Esophagus squamous epithelium (tissue), 5 donors: Measurements from ENCODE around the gene EPN3. TPM values are rescaled to one million over a fixed set of nuclear protein-coding genes. Genes with fewer than 3 reads are reported as not detected.

Experiments used
- DNase-seq: peaks from one replicate; lab custom pipeline; 2025; lab: John Stamatoyannopoulos, UW
- H3K27ac ChIP-seq, 4 donors: fragments of 200-600 bp; sonication (generic); one replicate each; pipeline ENCODE4 v1.5.1; 2016 to 2019; ENCODE audit warnings: mild to moderate bottlenecking in 1 of 4
- H3K27me3 ChIP-seq, 4 donors: fragments of 200-600 bp; sonication (generic); 1 replicate in 3 of 4; 2 replicates in 1 of 4; pipeline versions ENCODE4 v1.5.1 to v1.6.0; 2017 to 2021; ENCODE audit warnings: antibody characterized with exemption in 1 of 4
- H3K36me3 ChIP-seq, 3 donors: fragments of 200-600 bp; sonication (generic); one replicate each; pipeline ENCODE4 v1.5.1; 2016 to 2019
- H3K4me1 ChIP-seq, 3 donors: fragments of 200-600 bp; sonication (generic); one replicate each; pipeline ENCODE4 v1.5.1; 2017 to 2019
- H3K4me3 ChIP-seq, 4 donors: fragments of 200-600 bp; sonication (generic); 1 replicate in 3 of 4; 2 replicates in 1 of 4; pipeline ENCODE4 v1.5.1; 2016 to 2019; ENCODE audit warnings: mild to moderate bottlenecking in 2 of 4, moderate library complexity in 1 of 4
- H3K9me3 ChIP-seq, 3 donors: fragments of 200-600 bp; sonication (generic); one replicate each; pipeline ENCODE4 v1.5.1; 2016 to 2019
- POLR2A ChIP-seq, 4 donors: fragments of 450-650 bp; IDR thresholded peaks; one replicate each; pipeline ENCODE4 v1.6.1; 2017; ENCODE audit warnings: antibody characterized with exemption in 4 of 4, mild to moderate bottlenecking in 4 of 4, moderate library complexity in 3 of 4
- WGBS, 2 donors: methylation state at CpG; one replicate each; pipeline ENCODE4 v1.1.5; 2018; 5-methylcytosine and 5-hydroxymethylcytosine counted together
- intact Hi-C: fragments of 100-400 bp; cut with DNase I; formaldehyde crosslinking; loops from one replicate; pipeline ENCODE4 v1.15.0; 2022
- total RNA-seq, 4 donors: library from RNA; depleted of rRNA; stranded (reverse); fragments of >200 nt; gene quantifications; one replicate each; pipeline ENCODE4 v1.1.0, GENCODE V29; 2016
- TF ChIP-seq, protein P1 (sequence below), 6 experiments: fragments of 450-650 bp in 4 of 6; fragments of 200-600 bp in 2 of 6; sonication (generic) in 2 of 6; IDR thresholded peaks; one replicate each; pipeline ENCODE4 v1.5.1; 2016 to 2019; ENCODE audit warnings: antibody characterized with exemption in 6 of 6, mild to moderate bottlenecking in 4 of 6, moderate library complexity in 4 of 6
- donor health status: DM: yes; HTN: yes; CAD: no.

Gene EPN3
- total RNA-seq, 4 donors from 2014 or later: 24.5 to 111 (median 51.8) TPM

DNA sequence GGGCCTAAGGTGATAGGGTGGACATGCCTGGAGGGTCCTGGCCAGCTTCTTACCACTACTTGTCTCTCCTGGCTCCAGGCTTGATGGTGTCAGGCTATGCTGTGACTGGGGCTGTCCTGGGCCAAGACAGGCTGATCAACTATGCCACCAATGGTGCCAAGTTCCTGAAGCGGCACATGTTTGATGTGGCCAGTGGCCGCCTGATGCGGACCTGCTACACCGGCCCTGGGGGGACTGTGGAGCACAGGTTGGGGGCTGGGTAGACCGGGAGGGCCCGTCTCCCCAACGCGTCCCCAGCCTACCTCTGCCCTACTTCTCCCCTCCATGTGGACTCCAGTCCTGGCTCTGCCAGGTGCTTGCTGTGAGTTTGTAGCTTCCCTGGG lies 18.9 kb downstream of the EPN3 start:
- peaks cover 10 to 31% (median 12%) of the 10 kb centered on the region in 3 donors for H3K4me1 ChIP-seq
- WGBS, 2 donors: 98% methylated on average over 8 of the region's 8 CpGs; no CpG with 5 or more reads in 1 of the 2 donors
- no peak overlapping the region for H3K4me3 ChIP-seq
- H3K36me3 ChIP-seq: peaks cover 0 to 52% (median 0%) of the 10 kb centered on the region in 3 donors
- no peak for DNase-seq
- peak overlapping the region in 1 of 4 donors; percentile 55 for H3K27ac ChIP-seq
- H3K9me3 ChIP-seq: no peaks in the 10 kb centered on the region
- intact Hi-C loops: loop anchor here (2.0 kb wide), 1 partner anchor 77 kb away; no protein-coding TSS in a partner anchor
- H3K27me3 ChIP-seq: peaks cover 0 to 12% (median 0%) of the 10 kb centered on the region in 4 donors
- TF ChIP-seq, protein P1, sequence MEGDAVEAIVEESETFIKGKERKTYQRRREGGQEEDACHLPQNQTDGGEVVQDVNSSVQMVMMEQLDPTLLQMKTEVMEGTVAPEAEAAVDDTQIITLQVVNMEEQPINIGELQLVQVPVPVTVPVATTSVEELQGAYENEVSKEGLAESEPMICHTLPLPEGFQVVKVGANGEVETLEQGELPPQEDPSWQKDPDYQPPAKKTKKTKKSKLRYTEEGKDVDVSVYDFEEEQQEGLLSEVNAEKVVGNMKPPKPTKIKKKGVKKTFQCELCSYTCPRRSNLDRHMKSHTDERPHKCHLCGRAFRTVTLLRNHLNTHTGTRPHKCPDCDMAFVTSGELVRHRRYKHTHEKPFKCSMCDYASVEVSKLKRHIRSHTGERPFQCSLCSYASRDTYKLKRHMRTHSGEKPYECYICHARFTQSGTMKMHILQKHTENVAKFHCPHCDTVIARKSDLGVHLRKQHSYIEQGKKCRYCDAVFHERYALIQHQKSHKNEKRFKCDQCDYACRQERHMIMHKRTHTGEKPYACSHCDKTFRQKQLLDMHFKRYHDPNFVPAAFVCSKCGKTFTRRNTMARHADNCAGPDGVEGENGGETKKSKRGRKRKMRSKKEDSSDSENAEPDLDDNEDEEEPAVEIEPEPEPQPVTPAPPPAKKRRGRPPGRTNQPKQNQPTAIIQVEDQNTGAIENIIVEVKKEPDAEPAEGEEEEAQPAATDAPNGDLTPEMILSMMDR (IDR thresholded peaks at IDR 0.05): no peak
- TF ChIP-seq POLR2A (IDR thresholded peaks at IDR 0.05): no peak

DNA sequence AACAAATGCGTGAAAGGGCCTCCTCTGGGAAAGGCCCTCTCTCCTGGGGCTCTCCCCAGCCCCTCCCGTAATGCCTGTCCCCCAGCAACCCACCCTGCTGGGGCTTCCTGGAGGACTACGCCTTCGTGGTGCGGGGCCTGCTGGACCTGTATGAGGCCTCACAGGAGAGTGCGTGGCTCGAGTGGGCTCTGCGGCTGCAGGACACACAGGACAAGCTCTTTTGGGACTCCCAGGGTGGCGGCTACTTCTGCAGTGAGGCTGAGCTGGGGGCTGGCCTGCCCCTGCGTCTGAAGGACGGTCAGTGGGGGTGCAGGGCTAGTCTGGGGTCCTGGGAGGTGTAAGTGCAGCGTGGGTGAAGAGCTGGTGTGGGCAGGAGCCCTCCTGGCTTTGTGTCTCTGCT lies 19.3 kb downstream of the EPN3 start:
- intact Hi-C loops: loop anchor here (2.0 kb wide), 1 partner anchor 77 kb away; no protein-coding TSS in a partner anchor
- H3K36me3 ChIP-seq: peaks cover 0 to 52% (median 0%) of the 10 kb centered on the region in 3 donors
- DNase-seq: no peak
- WGBS, 2 donors: 83 to 100% methylated on average over 1 of the region's 12 CpGs
- no peaks in the 10 kb centered on the region for H3K9me3 ChIP-seq
- no peak for TF ChIP-seq POLR2A (IDR thresholded peaks at IDR 0.05)
- TF ChIP-seq, protein P1 (IDR thresholded peaks at IDR 0.05): no peak
- H3K4me3 ChIP-seq: no peak overlapping the region
- H3K27me3 ChIP-seq: peaks cover 0 to 17% (median 0%) of the 10 kb centered on the region in 4 donors
- H3K4me1 ChIP-seq: peaks cover 7 to 27% (median 12%) of the 10 kb centered on the region in 3 donors
- H3K27ac ChIP-seq: no peak overlapping the region

DNA sequence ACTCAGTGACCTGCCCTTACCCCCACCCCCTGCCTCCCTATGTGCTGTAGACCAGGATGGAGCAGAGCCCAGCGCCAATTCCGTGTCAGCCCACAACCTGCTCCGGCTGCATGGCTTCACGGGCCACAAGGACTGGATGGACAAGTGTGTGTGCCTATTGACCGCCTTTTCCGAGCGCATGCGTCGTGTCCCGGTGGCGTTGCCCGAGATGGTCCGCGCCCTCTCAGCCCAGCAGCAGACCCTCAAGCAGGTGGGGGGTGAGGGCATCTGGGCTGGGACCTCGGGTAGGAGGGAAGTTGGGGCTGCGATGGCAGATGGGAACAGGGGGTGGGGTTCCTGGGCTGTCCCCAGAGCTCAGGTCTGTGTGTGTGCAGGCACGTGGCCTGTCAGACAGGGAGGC lies 21.7 kb downstream of the EPN3 start:
- no peak for DNase-seq
- Histone ChIP-seq H3K27me3 (peaks cover 2 to 39% (median 4%) of the 10 kb centered on the region in 4 donors), H3K36me3 (peaks cover 0 to 45% (median 0%) of the 10 kb centered on the region in 3 donors), H3K27ac (no peak overlapping the region), H3K4me1 (peaks cover 4 to 19% (median 5%) of the 10 kb centered on the region in 3 donors), H3K4me3 (no peak overlapping the region), H3K9me3 (no peaks in the 10 kb centered on the region)
- 100% methylated on average over 1 of the region's 17 CpGs; no CpG with 5 or more reads in 1 of the 2 donors for WGBS, 2 donors
- intact Hi-C loops: no loop called here
- TF ChIP-seq, protein P1 (IDR thresholded peaks at IDR 0.05): no peak
- TF ChIP-seq POLR2A (IDR thresholded peaks at IDR 0.05): no peak

DNA sequence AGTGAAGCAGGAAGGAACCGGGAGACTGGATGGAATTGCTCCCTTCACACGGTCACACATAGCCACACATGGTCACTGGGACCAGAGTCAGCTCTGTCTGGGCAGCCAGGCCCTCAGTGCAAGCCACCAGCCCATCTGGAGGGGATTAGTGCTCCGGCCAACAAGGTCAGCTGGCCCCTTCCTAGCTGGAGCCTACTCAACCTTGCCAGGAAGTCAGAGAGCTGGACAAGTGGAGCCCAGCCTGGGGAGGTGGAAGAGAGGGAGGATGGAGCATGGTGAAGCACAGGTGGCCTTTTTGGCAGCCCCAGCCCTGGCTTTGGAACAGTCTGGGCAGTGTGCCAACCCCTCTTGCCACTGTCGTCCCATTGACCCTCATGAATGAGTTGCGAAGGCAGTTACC lies 24.3 kb downstream of the EPN3 start:
- no peaks in the 10 kb centered on the region for H3K9me3 ChIP-seq
- H3K4me3 ChIP-seq: no peak overlapping the region
- peaks cover 28 to 34% (median 29%) of the 10 kb centered on the region in 3 donors for H3K4me1 ChIP-seq
- H3K27ac ChIP-seq: no peak overlapping the region
- WGBS, 2 donors: 14 to 43% methylated on average over 1 to 2 of the region's 5 CpGs
- TF ChIP-seq, protein P1 (IDR thresholded peaks at IDR 0.05): no peak
- TF ChIP-seq POLR2A (IDR thresholded peaks at IDR 0.05): no peak
- H3K27me3 ChIP-seq: peaks cover 15 to 65% (median 21%) of the 10 kb centered on the region in 4 donors
- H3K36me3 ChIP-seq: peaks cover 0 to 20% (median 0%) of the 10 kb centered on the region in 3 donors
- intact Hi-C loops: no loop called here
- DNase-seq: no peak

DNA sequence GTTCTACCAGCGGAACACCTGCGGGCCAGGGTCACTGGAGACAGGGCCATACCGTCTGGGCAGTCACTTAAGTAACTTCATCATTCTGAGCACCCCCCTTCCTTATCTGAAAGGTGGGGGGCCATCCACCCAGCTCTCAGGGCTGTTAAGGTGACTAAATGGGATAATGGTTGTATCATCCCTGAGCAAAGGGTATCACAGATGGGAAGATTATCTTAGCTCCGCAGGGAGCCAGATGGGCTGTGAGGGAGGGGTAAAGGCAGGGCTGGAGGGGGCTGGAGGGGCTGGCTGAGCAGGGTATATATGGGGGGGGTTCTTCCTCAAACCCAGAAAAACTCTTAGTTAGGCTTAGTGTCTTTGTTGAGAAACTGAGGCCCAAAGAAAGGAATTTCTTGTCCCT lies 25.1 kb downstream of the EPN3 start:
- TF ChIP-seq, protein P1 (IDR thresholded peaks at IDR 0.05): no peak
- no peak for TF ChIP-seq POLR2A (IDR thresholded peaks at IDR 0.05)

More for the DNA sequence above, 25.1 kb downstream of the EPN3 start:
- Histone ChIP-seq H3K4me1 (peaks cover 33 to 42% (median 34%) of the 10 kb centered on the region in 3 donors), H3K27me3 (peaks cover 23 to 73% (median 26%) of the 10 kb centered on the region in 4 donors), H3K9me3 (no peaks in the 10 kb centered on the region), H3K36me3 (peaks cover 0 to 16% (median 0%) of the 10 kb centered on the region in 3 donors), H3K4me3 (no peak overlapping the region), H3K27ac (no peak overlapping the region)
- intact Hi-C loops: no loop called here
- WGBS, 2 donors: 85 to 87% methylated on average over 4 of the region's 4 CpGs
- DNase-seq: no peak
